GM12875 (cell line): ENCODE results near the gene MRPL37.

Experiments used
- H3K4me3 ChIP-seq: one replicate; pipeline ENCODE4 v1.5.1; 2011; ENCODE audit warnings: low read depth, low read length, control low read depth
- CTCF ChIP-seq: IDR thresholded peaks from 2 replicates; pipeline ENCODE4 v1.5.1; 2011; ENCODE audit warnings: low read depth, mild to moderate bottlenecking, control low read depth, inconsistent platforms, low read length, moderate library complexity, borderline replicate concordance; ENCODE audit not compliant: insufficient read depth

MRPL37 gene

GRCh38 chr1:54265126-54265525, 65.2 kb downstream of the MRPL37 start:
- TF ChIP-seq CTCF = no peak

DNA sequence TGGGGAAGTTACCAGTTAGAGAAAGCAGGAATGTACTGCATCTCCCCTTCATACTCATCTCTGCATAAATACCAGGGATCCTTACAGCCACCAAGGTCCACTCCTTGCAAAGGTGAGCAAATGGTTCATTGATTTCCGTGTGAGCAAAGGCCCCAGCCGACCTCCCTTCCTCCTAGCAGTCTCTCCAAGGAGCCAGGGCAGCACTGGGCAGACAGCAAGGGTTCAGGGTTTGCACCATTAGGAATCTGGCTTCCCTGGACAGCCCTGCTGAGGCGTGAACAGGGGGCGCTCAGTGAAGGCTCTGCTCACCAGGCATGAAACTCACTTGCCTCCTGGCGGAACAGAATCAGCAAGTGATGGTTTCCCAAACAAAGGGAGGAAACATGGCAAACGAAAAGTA, 65.7 kb downstream of the MRPL37 start:
- no peak overlapping the region for H3K4me3 ChIP-seq

More at GRCh38 chr1:54265126-54265525, 65.2 kb downstream of the MRPL37 start:
- H3K4me3 ChIP-seq = no peak overlapping the region

DNA sequence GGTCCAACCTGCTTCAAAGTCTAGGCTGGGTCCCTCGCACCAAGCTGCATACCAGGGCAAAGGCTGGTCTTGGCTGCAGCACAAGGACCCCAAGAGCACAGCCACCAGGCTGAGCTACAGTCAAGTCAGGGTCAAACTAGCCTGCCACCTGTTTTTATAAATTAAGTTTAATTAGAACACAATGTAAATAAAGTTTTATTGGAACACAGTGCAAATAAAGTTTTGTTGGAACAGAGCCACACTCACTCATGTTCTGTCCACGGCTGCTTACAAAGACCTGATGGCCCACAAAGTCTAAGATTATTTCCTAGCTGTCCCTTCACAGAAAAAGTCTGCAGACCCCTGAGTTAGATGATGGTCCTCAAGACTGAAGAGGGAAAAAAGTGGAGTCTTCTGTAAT, 66.2 kb downstream of the MRPL37 start:
- H3K4me3 ChIP-seq = no peak overlapping the region
- TF ChIP-seq CTCF = no peak

More for the DNA sequence above, 65.7 kb downstream of the MRPL37 start:
- TF ChIP-seq CTCF = no peak

DNA sequence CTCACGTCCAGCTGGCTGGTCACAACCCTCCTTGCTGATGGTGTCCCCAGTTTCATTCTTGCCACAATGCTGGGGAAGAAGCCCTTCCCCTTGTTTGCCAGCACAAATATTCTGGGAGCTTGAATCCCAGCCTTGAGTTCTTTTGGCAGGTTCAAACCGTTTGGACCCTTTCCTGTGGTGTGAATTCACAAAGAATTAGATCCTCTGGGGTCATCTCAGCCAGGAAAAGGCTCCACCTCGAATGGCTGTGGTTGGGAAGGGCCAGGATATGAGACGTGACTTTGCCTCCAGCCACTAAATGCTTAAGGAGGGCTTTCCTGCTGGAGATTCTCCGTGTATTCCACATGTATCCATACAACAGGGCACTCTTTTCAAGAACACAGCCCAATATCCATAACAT, 66.9 kb downstream of the MRPL37 start:
- no peak for TF ChIP-seq CTCF
- no peak overlapping the region for H3K4me3 ChIP-seq
